GM21367 (cell line): ENCODE data around the gene NSMCE1.
"Not testable (repeated sequence)": the region's sequence is repeated elsewhere in the genome, so short reads cannot be mapped to it uniquely, and the experiment has no call there.

Experiments
- ATAC-seq: cut with Tn5 transposase; IDR thresholded peaks from one replicate; pipeline ENCODE4 v1.9.1; 2021; ENCODE audit not compliant: unreplicated experiment

The NSMCE1 gene

DNA sequence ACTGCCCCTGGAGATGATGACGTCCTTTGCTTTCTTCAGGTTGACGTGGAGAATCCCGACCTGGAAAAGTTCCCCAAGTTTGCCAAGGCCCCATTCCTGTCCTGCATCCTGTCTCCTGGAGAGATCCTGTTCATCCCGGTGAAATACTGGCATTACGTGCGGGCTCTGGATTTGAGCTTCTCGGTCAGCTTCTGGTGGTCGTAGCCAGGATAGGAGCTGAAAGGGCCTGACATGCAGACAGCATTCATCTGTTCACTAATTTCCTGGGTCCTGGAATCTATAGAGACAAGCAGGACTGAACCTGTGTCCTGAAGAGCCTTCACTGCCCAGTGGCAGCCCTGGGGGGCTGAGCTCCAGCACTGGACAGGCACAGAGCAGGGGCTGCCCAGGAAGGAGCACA, 48.0 kb downstream of the NSMCE1 start:
- ATAC-seq = no peak

DNA sequence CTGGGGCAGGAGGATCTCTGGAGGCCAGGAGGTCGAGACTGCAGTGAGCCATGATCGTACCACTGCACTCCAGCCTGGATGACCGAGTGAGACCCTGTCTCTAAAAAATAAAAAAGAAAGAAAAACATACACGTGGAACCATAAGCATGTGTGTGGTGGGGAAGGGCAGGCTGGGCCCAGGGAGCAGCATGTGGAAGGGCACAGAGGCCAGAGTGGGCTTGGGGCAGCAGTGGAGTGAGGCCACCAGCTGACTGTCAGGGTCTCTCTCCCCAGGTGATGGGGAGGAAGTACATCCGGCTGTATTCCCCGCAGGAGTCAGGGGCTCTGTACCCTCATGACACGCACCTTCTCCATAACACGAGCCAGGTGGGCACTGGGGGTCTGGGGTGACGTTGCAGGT, 48.5 kb downstream of the NSMCE1 start:
- ATAC-seq = no peak

DNA sequence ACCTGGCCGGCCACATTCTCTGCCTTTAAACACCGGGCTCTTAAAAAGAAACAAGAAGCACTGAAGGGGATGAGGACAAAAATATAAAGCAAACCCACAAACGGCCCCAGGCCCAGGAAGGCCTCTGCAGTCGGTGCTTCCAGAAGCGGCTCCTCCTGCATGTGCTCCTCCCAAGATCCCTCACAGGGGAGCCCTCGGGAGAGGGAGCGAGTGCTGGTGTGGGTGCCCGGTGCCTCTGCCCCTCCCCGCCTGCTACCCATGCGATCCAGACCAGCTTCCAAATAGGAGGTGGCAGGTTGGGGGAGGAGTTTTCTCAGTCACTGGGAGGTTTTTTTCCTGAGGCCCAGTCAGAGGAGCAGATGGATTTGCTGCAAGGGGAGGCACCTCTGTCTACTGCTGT, 49.4 kb downstream of the NSMCE1 start:
- no peak for ATAC-seq

DNA sequence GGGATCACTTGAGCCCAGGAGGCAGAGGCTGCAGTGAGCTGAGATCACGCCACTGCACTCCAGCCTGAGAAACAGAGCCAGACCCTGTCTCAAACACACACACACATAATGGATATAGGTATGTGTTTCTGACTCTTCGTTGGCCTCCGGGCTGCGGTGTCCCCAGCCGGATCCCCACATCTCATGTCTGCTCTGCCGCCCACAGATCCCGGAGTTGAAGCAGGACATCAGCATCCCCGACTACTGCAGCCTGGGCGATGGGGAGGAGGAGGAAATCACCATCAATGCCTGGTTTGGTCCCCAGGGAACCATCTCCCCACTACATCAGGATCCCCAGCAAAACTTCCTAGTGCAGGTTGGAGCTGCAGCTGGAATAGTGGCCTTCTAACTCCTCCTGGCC, 49.8 kb downstream of the NSMCE1 start:
- ATAC-seq = no peak

DNA sequence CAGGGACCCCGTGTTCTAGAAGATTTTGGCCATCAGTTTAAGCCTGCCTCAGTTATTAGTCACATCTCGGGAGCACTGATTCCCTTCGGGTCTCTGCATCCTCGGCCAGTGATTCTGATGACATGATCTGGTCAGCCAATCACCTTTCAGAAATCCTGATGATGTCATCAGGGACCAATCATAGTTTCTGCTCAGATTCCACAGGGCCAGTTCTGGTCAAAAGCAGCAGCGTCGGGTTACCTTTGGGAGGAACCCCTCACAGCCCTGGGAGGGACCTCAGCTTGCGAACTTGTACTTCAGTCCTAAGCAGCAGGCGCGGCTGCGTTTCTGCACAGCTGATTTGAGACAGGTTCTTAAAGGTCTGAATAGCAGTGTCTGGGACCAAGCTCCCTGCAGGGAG, 51.3 kb downstream of the NSMCE1 start:
- ATAC-seq = no peak

DNA sequence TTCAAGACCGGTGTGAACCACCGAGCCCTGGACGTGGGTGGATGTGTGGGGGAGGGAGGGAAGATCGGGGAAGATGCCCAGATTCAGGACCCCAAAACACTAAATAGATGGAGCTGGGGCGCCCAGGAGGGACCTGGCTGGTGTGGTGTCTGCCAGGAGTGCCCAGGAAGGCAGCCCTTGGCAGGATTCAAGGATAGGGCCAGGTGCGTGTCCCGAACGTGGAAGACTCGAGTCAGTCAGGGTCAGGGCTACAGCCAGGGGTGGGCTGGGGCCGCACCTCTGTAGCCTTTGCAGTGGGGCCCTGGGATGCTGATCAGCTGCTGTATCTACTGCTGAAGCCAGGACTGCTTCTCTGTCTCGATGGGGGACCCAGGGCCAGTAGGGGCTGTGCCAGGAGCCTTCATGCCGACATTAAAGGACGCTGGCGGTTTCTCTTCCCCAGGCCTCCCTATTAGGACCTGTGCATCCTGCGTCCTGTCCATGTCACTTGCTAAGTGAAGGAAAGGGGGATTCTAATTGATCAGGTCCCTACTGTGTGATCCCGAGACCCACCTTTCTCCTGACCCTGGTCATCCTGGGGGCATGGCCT, 52.2 kb downstream of the NSMCE1 start:
- ATAC-seq = no peak

DNA sequence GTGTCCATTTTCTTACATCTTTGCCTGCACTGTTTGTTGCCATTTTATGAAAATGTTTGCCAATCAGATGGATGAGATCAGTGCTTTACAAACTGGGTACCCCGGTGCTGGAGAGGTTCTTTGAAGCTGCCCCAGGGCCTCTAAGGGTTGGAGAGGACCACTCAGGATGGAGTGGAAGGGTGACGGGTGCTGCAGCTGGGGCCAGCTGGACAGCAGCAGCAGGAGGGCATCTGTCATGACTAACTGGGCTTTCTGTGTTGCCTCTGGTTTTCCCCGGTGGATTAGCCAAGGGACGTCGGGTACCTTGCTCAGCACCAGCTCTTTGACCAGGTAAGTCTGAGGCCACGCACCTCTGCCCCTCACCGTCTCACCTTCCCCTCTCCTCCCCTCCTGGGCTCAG, 52.9 kb downstream of the NSMCE1 start:
- ATAC-seq = no peak

DNA sequence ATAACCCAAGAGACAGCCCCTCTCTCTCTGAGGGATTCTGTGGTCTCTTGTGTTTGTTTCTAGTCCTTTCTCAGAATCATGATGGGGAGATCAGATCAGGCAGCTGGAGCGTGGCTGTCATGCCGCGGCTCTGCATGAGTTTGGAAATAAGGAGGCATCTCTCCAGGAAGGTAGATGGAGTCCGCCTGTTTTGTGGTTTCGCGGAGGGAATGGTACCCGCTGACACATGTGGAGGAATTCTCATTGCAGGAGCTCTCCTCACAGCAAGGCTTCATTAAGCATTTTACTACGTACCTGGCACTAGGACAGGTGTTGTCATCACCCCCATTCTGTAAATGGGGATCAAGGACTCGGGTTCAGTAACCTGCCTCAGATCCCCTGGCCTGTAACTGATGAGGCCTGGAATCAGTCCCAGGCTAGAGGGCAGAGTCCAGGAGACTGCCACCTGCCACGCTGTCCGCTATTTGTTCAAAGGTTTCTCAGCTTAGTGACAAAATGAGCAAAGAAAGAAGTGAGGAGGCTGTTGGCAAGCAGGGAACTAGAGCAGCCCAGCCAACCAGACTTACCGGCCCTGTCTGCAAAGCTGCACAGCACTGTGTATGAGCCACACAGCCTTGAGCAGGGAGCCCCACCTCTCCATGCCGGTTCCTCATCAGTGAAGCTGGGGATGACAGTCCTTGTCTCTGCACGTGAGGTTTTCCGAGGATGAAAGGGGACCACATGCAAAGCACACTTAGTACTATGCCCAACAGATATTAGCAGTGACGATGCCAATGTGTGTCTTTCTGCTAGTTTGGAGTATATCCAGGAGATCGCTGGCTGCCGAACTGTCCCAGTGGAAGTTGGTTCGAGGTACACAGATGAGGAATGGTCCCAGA, 54.2 kb downstream of the NSMCE1 start:
- no peak for ATAC-seq

DNA sequence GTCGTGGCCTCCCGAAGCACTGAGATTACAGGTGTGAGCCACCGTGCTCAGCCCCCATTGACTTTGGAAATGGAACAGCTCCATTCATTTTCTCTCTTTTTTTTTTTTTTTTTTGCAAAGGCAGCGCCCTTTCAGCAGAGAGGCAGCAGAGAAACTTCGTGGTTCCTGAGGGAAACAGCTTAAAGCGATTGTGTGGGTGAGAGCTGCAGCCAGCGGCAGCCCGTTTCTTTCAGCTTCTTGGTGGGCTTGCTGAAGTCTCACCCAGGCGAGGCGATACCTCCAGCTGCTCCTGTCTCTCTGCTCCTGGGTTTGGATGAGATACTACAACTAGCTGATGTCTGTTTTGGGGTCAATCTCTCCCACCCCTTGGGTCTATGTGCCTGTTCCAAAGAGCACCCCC, 57.5 kb downstream of the NSMCE1 start:
- ATAC-seq = no peak

DNA sequence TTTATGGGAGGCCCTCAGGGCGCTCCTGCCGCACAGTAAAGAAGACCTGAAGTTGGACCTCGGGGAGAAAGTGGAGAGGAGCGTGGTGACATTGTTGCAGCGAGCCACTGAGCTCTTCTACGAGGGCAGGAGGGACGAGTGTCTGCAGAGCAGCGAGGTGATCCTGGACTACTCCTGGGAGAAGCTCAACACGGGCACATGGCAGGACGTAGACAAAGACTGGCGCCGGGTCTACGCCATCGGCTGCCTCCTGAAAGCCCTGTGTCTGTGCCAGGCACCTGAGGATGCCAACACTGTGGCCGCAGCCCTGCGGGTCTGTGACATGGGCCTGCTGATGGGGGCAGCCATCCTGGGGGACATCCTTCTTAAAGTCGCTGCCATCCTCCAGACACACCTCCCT, 58.4 kb downstream of the NSMCE1 start:
- ATAC-seq = no peak

DNA sequence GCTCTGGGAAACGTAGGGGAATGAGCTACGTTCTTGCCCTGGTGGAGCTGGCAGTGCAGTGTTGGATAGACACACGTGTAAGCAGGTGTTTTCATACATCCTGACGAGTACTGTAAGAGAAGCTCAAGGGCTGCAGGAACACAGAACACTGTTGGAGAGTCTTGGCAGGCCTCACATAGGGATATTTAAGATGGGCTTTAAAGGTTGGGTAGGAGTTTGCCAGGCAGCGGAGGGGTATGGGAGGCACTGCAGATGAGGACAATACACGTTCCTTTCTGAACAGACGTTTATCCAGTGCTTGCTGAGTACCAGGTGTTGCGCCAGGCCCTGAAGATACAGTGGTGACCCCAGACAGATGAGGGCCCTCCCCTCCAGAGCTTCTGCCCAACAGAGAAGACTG, 59.0 kb downstream of the NSMCE1 start:
- ATAC-seq = no peak

DNA sequence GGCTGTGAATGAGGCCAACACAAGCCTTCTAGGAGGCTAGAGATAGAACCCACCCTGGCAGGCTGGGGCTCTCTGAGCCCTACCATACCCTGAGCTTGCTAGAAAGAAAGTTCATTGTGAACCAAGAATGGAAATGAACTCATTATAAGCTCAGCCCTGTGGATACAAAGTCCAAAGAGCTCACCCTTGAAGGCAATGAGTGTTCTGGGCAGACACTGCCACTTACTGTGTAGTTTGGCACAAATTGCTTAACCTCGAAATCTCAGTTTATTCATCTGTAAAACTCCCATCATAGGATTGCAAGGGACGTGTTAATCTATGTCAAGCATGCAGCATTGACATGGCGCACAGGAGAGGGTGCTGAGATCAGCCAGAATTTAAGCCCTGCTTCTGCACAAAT, 59.8 kb downstream of the NSMCE1 start:
- no peak for ATAC-seq

DNA sequence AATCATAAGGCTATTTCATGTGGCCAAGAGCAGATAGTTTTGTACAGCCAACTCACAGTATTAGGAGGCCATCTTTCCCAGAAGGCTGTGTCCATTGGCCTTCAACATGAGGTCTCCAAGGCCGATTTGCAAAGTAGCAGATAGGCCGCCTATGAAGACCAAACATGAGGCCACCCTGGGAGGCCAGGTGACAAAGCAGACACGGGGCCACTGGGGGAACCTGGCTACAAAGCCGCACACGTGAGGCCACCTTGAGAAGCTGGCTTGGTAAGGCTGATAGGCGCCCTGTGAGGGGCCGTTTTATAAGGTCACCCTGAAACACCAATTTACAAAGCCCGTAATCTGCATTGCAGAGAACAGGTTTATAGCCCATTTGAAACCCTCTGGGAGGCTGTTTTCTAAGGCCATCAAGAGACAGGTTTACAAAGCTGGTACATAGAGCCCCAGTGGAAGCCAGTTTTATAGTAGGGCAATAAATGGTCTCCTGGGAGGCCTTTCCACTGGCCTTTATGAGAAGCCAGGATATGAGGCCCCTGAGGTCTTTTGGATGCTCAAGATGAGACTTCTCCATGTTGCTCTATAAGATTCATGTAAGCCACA, 60.4 kb downstream of the NSMCE1 start:
- ATAC-seq = no peak

DNA sequence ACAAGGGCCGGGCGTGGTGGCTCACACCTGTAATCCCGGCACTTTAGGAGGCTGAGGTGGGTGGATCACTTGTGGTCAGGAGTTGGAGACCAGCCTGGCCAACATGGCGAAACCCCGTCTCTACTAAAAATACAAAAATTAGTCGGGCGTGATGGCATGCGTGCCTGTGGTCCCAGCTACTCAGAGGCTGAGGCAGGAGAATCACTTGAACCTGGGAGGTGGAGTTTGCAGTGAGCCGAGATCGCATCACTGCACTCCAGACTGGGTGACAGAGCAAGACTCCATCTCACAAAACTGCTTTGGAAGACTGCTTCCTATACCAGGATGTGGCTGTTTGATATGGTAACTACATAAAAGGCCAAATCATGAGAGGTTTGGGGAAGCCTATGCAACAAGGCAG, 61.5 kb downstream of the NSMCE1 start:
- ATAC-seq = not testable (repeated sequence)

DNA sequence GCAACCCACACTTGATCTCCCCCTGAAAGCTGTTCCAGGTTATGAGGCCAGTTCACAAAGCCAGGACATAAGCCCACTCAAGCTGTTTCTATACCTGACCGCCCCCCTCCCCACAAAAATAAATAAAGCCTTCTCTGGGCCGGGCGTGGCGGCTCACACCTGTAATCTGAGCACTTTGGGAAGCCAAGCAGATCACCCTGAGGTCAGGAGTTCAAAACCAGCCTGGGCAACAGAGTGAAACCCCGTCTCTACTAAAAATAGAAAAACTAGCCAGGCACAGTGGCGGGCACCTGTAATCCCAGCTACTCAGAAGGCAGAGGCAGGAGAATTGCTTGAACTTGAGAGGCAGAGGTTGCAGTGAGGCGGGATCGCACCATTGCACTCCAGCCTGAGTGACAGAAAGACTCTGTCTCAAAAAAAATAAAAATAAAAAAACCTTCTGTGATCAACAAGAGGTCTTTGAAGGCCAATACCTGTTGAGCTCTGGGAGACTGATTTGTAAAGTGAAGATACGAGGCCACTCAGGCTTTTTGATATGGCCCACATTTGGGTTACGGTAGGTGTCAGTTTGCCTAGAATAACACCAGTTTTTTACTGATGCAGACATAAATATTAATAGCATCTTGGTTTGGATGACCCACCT, 63.0 kb downstream of the NSMCE1 start:
- no peak for ATAC-seq

DNA sequence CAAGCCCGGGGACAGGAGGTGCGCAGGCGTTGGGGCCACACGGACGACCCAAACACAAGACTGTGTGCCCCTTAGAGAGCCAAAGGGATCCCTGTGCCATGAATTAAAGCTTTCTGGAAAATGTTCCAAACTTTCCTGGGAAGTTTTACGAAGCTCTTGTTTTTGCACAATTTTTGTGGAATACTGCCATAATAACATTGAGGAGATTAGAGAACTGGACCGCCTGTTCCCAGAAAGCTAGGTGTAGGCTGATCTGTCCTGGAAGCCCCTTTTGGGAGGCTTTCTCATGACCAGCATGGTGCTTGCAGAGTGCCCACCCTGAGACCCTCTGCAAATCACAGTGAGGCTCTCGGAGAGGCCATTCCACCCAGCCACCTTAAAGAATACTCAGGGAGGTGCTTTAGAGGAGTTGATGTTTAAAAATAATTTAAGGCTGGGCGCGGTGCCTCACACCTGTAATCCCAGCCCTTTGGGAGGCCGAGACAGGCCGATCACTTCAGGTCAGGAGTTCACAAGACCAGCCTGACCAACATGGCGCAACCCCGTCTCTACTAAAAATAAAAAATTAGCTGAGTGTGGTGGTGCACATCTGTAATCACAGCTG, 64.2 kb downstream of the NSMCE1 start:
- no peak for ATAC-seq

DNA sequence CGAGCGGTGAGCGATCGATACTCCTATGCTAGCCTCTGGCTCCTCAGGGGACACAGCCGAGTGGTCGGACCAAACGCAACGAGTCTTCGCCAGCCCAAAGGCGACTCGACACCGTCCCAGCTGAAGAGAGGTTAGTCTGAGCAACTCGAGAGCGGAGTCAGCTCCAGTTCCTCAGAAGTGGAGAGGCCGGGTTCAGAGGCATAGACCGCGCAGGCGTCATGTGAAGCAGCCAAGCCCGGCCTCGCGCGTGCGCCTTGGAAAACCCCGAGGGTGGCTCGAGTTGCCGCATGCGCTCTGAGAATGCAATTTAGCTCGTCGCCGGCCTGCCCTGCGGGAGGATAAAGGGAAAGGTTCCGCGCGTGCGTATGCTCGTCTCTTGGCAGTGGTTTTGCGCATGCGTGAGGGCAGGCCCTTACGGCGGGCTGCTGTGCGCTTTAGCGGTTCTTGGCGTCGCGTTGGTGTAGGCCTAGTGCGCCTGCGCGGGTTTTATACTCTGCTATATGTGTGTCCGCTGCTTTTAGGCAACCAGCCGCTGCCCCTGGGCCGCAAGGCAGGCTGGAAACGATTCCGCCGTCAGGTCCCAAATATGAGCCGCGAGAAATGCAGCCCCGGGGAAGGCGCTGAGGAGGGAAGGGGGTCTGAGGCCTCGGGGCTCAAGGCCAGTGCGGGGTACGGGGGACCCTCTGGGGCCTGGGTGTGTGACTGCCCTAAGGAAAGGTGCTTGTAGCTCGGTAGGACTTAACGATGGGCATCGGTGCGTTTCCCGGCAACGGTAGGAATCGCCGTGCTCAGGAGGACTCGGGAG, 64.9 kb downstream of the NSMCE1 start, which contains the start of gene KDM8:
KDM8 (plus strand) TSS at position 20 of the 805 bp plus-strand sequence. CDS start 6,598 bp downstream, outside the sequence.
- ATAC-seq = peak; percentile 73

DNA sequence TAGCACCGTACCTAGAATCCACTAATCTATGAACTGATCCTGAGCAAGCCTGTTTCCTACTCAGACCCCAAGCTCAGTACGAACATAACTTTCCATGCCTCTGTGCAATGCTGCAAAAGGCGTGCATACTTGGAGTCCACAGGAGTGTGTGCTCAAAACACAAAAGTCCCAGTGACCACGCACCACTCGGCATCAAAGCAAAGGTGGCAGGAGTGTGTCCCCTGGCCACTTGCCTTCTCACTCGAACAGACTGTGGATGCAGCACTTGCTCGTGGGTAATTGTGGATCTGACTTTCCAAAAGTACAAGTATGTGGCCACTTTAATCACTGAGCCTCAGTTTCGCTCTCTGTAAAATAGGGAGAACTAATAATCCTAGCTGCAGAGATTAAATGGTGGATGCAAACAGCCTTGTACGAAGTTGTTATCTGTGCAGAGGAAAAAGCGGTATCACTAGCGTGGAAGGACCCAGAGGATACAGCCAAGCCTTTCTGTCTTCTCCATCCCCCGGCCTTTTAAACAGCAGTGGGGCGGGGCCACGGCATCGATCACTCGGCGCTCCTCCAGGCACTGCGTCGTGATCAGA, 65.6 kb downstream of the NSMCE1 start:
- peak; percentile 50 for ATAC-seq

DNA sequence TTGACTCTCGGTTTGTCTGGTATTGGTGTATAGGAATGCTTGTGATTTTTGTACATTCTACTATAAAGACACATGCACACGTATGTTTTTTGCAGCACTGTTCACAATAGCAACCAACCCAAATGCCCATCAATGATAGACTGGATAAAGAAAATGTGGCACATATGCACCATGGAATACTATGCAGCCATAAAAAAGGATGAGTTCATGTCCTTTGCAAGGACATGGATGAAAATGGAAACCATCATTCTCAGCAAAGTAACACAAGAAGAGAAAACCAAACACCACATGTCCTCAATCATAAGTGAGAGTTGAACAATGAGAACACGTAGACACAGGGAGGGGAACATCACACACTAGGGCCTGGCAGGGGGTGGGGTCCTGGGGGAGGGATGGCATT, 67.7 kb downstream of the NSMCE1 start:
- not testable (repeated sequence) for ATAC-seq

DNA sequence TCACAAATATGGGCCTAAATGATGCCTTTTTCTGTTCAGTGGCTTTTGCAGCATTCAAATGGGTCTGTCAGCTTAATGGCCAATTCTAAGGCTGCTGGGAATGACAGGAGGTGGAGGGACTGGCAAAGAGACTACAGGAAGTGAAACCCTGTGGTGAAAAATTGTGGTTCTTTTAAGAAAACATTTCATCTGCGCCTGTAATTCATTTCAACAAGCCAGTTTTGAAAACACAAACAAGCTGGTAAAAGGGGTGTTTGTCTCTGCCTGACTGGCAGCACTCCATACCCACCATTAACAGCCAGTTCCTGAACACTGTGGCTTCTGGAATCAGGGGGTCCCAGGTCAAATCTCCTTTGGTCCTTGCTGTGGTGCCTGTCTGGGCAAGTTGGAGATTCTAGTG, 68.8 kb downstream of the NSMCE1 start:
- no peak for ATAC-seq
